Stimulated activated CD4-positive, alpha-beta T cell treated with anti-CD3 and anti-CD28 coated beads, TNF-alpha, amount 100 ng/mL, for 4 hours (primary cell): ENCODE data around the gene TSEN15.

ENCODE experiments used
- DNase-seq, 3 experiments: peaks; one replicate each; pipeline ENCODE4 v3.0.0-alpha.2; 2020; ENCODE audit warnings: low read depth in 3 of 3

The TSEN15 gene

GRCh38 chr1:184101571-184101970 is 50.0 kb downstream of the TSEN15 start:
- no peak for DNase-seq

DNA sequence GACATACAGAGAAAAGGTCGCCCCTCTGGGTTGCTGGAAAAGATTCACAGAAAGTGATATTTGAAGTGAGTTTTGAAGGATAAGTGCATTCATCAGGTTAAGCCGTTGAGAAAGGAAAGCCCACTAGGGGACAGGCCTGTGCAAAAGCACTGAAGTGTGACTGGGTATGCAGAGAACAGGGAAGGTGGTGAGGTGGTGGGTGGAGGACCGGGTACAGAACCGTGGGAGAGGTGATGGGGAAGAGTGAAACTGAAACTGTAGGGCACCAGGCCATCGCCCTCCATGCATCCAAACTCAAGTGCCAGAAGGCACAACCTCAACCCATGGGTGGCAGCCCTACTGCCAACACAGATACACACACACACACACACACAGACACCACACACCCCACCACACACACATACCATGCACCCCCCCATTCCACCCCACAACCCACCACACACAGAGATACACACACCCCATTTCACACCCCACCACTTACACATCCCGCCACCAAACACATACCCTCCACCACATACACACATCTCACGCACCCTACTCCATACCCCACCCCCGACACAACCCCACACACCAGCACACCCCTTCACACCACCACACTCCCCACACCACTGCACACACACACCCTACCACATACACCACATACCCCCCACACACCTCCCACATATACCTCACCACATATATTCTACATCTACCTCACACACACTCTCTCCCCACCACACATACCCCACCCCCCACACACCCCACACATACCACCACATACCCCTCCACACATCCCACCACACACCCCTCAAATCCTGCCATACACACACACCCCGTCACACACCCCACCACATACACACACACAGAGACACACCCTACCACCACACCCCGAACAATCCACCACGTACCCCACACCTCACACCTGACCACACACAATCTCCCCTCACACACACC is 59.0 kb downstream of the TSEN15 start:
- DNase-seq = no peak

DNA sequence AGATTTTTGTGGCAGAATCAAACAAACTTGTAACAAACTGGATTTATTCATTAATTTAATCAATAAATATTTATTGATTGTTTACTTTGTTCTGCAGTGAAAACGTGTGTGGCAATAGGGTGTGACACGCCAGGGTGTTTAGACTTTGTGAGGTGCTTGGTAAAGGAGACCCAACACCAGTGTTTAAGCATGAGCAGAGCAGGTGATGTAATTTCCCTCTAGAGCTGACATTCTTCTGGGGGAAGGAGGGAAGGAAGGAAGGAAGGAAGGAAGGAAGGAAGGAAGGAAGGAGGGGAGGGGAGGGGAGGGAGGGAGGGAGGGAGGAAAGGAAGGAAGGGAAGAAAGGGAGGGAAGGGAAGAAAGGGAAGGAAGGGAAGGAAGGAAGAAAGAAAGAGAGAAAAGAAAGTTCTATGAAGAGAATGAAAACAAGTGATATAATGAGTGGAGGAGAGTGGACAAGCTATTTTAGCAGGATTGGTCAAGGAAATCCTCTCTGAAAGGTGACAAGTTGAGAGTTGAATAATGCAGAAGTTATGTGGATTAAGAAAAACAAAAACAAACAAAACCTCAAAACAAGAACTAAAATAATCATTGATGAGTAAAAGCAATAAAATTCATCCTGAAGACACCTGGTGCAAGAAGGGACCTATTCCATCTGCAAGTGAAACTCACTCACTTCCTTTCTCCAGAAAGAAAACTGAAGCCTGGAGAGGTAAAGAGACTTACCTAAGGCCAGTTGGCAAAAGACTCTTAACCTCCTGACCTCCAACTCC is 60.8 kb downstream of the TSEN15 start:
- no peak for DNase-seq

DNA sequence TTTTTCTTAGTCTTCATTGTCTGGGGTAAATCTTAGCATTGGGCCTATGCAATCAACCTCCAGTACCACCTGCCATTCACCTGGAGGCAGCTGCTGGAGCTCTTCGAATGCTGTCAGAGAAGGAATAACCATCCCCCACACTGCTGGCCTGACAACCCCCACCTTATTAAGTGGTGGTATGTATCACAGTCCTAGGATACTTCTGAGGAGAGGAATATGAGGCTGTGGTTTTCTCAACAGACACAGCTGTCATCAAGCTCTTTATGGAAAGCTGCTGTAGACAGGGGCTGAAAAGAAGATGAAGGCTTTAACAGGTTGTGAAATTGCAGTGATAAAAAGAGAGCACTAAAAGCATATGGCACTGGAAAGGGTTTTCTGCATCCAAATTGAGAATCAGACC is 61.7 kb downstream of the TSEN15 start:
- DNase-seq = no peak

- no peak for DNase-seq
Observed at GRCh38 chr1:184114818-184115398, 63.4 kb downstream of the TSEN15 start.

DNA sequence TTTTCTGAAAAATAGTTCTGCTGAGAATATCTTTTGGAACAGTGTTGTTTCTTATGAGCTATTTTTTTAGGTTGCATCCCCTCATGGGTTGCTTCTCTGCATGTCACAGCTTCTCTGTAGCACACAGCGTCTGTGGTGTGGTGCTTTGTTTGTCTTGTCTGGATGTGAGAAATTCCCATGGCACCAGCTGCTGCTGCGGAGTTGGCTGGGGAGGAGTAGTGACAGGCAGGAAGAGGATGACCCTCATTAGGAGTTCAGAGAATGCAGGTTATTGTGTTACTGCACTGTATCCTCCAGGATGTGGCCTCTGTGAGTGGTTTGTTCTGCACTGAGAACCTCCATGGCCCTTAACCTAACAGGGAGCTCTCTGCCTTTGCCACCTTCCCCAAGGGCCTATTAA is 64.8 kb downstream of the TSEN15 start:
- DNase-seq = no peak

DNA sequence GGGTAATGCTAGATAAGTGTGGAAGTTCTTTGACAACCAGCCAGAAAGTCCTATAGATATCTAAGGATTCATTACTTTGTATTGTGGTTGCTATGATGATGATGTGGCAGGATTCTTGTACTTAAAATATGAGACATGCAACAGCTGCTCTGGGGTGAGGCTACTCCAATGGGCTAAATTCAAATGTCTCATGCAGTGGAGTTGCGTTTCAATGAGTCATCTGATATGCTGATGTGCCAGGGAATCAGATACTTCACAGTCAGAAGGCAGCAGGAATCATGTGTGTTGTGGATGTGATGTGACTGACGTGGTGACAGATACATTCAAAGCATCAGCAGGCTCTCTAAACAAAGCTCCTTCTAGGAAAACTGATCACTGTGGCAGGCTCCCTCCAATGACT is 66.5 kb downstream of the TSEN15 start:
- DNase-seq = no peak
